AG10803 (cell line): Measurements from ENCODE around the gene TFDP2.
"Not testable (repeated sequence)": the region's sequence is repeated elsewhere in the genome, so short reads cannot be mapped to it uniquely, and the experiment has no call there.

ENCODE experiments used
- DNase-seq: peaks from one replicate; pipeline ENCODE4 v3.0.0; 2010; ENCODE audit warnings: low read depth
- H3K4me3 ChIP-seq: 2 replicates; pipeline ENCODE4 v1.5.1; 2011; ENCODE audit warnings: mild to moderate bottlenecking, low read length, control low read depth
- CTCF ChIP-seq: conservative IDR thresholded peaks from 2 replicates; pipeline ENCODE4 v1.5.1; 2011; ENCODE audit warnings: mild to moderate bottlenecking, low read length, control low read depth, inconsistent platforms

Gene TFDP2

GRCh38 chr3:142106548-142106947, 42.8 kb downstream of the TFDP2 start:
- no peak overlapping the region for H3K4me3 ChIP-seq
- no peak for TF ChIP-seq CTCF
- DNase-seq: no peak

- TF ChIP-seq CTCF: no peak
- no peak for DNase-seq
- no peak overlapping the region for H3K4me3 ChIP-seq
Measured at GRCh38 chr3:142105991-142106390, 43.4 kb downstream of the TFDP2 start.

- TF ChIP-seq CTCF: no peak
- DNase-seq: no peak
- no peak overlapping the region for H3K4me3 ChIP-seq
Measured at GRCh38 chr3:142104763-142105162, 44.6 kb downstream of the TFDP2 start.

GRCh38 chr3:142098964-142099363, 50.4 kb downstream of the TFDP2 start:
- DNase-seq: no peak
- H3K4me3 ChIP-seq: no peak overlapping the region
- TF ChIP-seq CTCF: no peak

GRCh38 chr3:142097099-142097843, 52.1 kb downstream of the TFDP2 start:
- H3K4me3 ChIP-seq: no peak overlapping the region
- DNase-seq: no peak
- no peak for TF ChIP-seq CTCF

GRCh38 chr3:142095841-142096240, 53.5 kb downstream of the TFDP2 start:
- TF ChIP-seq CTCF: no peak
- H3K4me3 ChIP-seq: no peak overlapping the region
- DNase-seq: no peak

- not testable (repeated sequence) for H3K4me3 ChIP-seq, DNase-seq
Measured at GRCh38 chr3:142088925-142089324, 60.4 kb downstream of the TFDP2 start.

GRCh38 chr3:142088522-142088921, 60.8 kb downstream of the TFDP2 start:
- TF ChIP-seq CTCF: no peak
- H3K4me3 ChIP-seq: no peak overlapping the region
- peak; percentile 54 for DNase-seq
